Stimulated activated CD8-positive, alpha-beta memory T cell treated with anti-CD3 and anti-CD28 coated beads, Interleukin-4, amount 100 ng/mL, for 48 hours (primary cell): Measurements from ENCODE around the gene LIPA.
"Not testable (repeated sequence)": the region's sequence is repeated elsewhere in the genome, so short reads cannot be mapped to it uniquely, and the experiment has no call there.

Experiments
- DNase-seq: peaks from one replicate; pipeline ENCODE4 v3.0.0-alpha.2; 2020

The LIPA gene

GRCh38 chr10:89269433-89270152 lies 18.0 kb upstream of the LIPA start:
- no peak for DNase-seq

- no peak for DNase-seq
Observed at GRCh38 chr10:89266721-89267453, 15.3 kb upstream of the LIPA start.

GRCh38 chr10:89263531-89263930 lies 12.0 kb upstream of the LIPA start:
- DNase-seq: no peak

- DNase-seq: no peak
Observed at GRCh38 chr10:89263091-89263490, 11.5 kb upstream of the LIPA start.

GRCh38 chr10:89262086-89263051 lies 10.8 kb upstream of the LIPA start:
- no peak for DNase-seq

- no peak for DNase-seq
Observed at GRCh38 chr10:89258881-89259280, 7.3 kb upstream of the LIPA start.

- DNase-seq: no peak
Observed at GRCh38 chr10:89257581-89257980, 6.0 kb upstream of the LIPA start.

GRCh38 chr10:89256962-89257361 lies 5.4 kb upstream of the LIPA start:
- DNase-seq: no peak

- DNase-seq: no peak
Observed at GRCh38 chr10:89256340-89256739, 4.8 kb upstream of the LIPA start.

- no peak for DNase-seq
Observed at GRCh38 chr10:89255793-89256192, 4.2 kb upstream of the LIPA start.

GRCh38 chr10:89255091-89255579 lies 3.6 kb upstream of the LIPA start:
- not testable (repeated sequence) for DNase-seq

- no peak for DNase-seq
Observed at GRCh38 chr10:89252225-89252585, 630 bp upstream of the LIPA start.

- DNase-seq: no peak
Observed at GRCh38 chr10:89250865-89251408, 638 bp downstream of the LIPA start.

GRCh38 chr10:89248990-89249389 lies 2.6 kb downstream of the LIPA start:
- DNase-seq: no peak

- DNase-seq: not testable (repeated sequence)
Observed at GRCh38 chr10:89247623-89248022, 4.0 kb downstream of the LIPA start.

GRCh38 chr10:89245802-89246201 lies 5.8 kb downstream of the LIPA start:
- DNase-seq: no peak

GRCh38 chr10:89242840-89243568 lies 8.6 kb downstream of the LIPA start:
- DNase-seq: no peak

- no peak for DNase-seq
Observed at GRCh38 chr10:89242345-89242684, 9.3 kb downstream of the LIPA start.

- no peak for DNase-seq
Observed at GRCh38 chr10:89241486-89242344, 9.9 kb downstream of the LIPA start.

GRCh38 chr10:89241026-89241425 lies 10.5 kb downstream of the LIPA start:
- no peak for DNase-seq

GRCh38 chr10:89240519-89240918 lies 11.1 kb downstream of the LIPA start:
- no peak for DNase-seq
